MV-4-11 (cell line): Measurements from ENCODE around the gene CMBL.

Experiments used
- DNase-seq: peaks from one replicate; lab custom pipeline; 2025; lab: John Stamatoyannopoulos, UW

Gene CMBL

DNA sequence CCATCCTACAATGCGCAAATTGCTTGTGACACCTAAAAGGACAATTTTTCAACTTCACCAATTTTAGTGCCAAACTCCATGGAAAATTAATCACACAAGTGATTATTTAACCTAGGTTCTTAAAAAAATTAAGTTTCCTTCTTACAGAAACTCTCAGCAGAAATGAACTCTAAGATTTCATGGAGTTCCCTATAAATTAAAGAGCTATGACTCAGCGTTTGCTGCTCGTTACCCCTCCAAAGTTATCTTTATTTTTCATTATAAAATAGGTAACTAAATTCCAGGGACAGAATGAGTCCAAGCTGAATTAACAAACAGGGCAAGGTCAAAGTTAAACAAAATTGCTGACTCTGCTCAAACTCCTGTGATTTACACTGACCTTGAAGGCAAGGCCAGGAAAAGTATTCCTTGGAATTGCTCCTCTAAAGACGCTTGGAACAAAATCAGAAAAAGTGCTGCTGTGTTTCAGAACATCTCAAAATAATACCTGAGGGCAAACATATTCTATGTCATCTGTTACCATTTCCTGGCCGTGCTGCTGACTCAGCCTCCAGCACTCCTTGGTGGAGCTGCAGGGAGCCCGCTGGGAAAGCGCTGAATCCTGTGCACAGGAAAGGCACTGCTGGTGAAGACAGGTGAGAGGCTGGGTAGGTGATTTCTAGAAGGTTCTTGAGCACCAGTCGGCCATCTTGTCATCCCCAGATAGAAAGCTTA, 2.5 kb upstream of the CMBL start:
- no peak for DNase-seq

DNA sequence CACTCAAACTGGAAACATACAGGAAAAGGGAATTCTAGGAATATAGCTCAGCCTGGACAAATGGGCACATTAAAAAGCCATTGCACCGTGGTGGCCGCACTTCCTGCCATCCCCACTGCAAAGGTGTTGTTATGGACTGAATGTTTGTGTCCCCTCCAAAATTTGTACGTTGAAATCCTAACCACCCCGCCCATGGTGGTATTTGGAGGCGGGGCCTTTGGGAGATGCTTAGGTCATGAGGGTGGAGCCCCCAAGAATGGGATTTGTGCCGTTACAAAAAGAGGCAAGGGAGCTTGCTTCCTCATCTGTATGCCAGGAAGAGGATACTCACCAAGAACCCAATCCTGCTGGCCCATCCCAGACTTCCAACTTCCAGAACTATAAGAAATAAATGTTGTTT, 1.1 kb upstream of the CMBL start:
- DNase-seq, result no peak

DNA sequence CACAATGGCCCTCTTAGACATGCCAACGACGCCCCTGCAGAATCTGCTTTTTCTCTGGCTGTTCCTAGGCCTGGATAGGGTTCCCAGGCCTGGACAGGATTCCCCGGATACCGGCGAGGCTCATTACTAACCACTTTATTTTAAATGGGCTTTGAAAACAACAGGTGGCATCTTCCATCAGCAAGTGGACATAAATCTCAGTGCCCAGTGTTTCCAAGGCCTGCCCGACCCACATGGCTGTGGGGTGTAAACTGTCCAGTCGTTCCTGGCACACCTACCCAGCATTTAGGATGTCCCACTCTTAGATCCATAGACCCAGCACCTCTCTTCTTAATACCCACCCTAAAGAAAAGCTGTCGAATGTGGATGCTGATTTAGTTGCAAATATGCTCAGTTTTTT, 896 bp downstream of the CMBL start:
- no peak for DNase-seq

DNA sequence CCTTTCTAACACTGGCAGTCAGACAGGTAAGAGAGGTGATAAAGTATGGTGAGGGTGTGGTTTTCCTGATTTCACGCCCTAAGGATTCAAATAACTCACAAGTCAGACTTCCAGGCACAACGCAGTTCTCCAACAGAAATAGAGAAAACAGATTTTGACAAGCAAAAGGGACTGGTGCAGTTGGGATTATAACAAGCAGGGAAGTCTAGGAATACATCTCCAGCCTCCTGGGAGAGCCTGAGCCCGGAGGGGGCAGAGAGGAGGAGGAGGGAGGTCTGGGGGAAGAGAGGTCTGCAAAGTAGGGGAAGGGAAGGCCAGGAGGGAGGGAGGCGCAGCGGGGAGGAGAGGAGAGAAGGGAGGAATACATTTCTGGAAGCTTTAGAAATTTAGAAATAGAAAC, 1.6 kb downstream of the CMBL start:
- DNase-seq, result no peak

DNA sequence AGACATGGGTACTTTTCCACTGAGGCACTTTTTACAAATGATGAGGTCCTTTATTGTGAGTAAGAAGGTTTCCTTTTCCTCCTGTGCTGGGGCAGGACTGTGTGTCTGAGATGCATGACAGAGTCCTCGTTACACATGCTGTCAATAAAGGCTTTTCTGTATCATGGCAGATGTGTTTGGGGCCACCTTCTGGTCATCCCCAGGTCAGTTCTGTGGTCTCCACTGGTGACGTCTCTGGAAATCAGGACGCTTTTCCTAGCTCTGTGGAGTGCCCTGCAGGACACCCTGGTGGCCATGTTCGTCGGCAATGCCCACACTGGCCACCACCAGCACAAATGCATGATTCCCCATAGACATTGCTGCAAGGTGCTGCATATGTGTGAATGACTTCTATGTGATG, 2.8 kb downstream of the CMBL start:
- DNase-seq, result no peak

DNA sequence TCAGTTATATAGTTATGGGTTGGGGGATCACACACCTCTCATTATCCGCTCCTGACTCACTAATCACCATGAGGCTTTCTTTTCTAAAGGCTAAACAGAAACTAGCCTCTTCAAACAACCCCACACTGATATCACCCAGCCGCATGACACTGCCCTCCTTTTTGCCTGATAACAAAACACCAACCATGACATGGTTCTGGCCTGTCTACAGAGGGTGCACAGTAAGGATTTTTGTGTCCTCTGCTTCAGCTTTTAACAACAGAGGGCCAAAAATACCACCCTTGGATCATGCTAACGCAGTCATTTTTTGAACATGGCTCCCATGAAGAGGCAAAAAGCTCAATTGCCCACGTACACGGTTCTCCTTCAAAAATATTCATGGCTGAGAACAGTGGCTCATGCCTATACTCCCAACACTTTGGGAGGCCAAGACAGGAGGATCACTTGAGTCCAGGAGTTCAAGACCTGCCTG, 4.0 kb downstream of the CMBL start:
- DNase-seq, result no peak

DNA sequence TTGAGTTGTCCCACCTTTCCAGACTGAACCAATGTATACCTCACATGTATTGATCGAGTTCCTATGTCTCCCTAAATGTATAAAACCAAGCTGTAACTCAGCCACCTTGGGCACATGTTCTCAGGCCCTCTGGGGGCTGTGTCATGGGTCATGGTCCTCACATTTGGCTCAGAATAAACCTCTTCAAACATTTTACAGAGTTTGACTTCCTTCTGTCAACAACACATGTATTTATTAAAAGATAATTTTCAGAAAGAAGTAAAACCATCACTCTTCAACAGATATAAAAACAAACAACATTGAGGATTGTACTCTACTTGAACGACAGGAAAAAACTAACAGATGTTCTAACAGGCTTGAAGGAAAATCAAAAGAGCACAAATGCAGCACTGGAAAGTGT, 4.5 kb downstream of the CMBL start:
- DNase-seq, result no peak

DNA sequence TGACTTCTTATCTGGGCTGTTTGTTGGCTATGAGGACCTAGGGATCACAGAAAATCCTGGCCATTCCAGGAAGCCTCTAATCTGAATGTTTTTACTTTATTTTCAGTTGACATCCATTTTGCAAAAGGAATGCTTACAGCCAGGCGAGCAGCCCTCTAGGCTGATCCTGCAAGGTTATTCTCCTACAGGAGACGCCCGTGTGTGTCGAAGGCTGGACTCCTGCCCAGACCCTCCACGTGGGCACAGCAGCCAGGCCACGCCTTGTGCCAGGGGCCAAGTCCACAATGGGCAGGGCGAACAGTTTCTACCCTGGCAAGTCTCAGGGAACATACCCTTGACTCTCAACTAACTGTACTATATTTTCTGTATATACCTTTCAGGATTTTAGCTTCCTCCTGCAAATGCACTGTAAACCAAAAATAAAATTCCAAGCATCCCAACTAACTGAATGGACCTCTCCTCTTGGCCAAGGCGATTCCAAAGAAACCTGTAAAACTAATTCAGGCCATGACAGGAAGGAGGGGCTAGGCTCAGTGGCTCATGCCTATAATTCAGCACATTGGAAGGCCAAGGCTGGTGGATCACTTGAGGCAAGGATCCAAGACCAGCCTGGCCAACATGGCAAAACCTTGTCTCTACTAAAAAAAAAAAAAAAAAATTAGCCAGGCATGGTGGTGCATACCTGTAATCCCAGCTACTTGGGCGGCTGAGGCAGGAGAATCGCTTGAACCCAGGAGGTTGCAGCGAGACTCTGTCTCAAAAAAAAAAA, 5.7 kb downstream of the CMBL start:
- no peak for DNase-seq

DNA sequence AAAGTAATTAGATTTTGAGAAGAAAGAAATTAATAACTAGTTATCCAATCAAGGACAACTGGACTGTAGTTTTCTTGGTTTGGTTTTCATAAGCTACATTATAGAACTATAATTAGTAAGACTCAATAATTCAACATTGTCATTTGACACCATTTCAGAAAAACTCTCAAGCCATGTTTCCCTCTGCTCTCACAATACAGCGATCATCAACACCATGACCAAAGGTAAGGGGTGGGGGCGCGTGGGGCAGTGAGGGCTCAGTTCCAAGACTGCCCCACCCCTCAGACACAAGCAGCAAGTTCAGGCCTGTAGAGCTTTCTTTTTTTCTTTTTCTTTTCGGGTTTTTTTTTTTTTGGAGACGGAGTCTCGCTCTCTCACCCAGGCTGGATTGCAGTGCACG, 6.4 kb downstream of the CMBL start:
- DNase-seq, result no peak

DNA sequence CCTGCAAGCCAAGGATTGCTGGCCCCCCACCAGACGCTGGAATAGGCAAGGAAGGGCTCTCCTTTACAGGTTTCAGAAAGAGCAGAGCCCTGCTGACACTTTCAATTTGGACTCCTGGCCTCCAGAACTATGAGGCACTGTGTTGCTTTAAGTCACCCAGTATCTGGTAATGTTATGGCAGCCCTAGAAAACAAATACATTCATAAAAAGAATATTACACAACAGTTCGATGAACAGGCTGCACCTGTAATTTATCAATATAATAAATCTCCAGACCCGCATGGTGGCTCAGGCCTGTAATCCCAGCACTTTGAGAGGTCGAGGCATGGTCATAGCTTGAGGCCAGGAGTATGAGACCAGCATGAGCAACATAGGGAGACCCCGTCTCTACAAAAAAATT, 7.5 kb downstream of the CMBL start:
- DNase-seq, result no peak

DNA sequence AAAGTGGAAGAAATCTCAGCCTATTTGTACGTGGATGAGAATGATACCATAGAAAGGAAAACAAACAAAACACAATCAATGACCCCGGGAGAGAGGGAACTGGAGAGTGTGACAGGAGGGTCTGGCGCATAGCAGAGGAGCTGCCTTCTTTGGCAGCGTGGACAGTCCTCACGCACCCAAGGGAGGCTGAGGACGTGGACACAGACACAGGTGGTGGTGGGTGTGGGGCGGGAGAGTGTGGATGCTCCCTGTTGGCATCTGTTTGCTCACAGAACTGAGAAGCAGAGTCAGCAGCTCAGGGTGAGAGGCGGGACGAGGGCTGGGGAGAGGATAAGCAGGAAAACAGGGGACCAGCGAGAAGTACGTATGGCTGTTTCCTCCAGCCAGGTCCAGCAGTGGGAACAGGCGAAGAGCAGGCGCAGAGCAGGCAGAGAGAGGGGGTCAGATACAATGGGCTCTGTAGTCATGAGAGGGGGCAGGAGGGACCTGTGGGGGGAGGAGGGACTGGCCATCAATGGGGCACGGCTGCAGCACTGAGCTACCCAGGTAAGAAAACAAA, 10.0 kb downstream of the CMBL start:
- no peak for DNase-seq

DNA sequence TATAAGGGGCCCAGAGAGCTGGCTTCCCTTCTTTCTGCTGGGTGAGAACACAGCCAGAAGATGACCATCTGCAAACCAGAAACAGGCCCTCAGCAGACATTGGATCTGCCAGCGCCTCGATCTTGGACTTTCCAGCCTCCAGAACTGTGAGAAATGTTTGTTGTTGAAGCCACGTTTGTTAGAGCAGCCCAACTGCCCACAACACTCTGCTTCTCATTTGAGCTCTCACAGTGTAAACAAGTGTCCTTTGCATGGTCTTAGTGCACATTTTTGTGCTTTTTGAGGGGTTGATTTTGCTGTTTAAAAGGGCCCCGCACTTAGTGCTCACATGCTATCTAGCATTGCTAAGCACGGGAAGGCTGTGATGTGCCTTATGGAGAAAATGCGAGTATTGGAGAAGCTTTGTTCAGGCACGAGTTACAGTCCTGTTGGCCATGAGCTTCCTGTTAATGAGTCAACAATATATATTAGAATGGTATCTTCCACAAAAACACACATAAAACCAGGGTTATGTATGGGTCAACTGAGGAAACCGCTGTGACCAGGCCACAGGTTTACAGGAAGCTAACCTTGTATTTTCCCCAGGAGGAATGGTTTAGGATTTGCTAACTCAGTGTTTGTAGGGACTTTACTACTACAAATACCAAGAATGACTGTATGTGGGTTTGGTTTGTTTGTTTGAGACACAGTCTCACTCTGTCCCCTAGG, 11.9 kb downstream of the CMBL start:
- no peak for DNase-seq

DNA sequence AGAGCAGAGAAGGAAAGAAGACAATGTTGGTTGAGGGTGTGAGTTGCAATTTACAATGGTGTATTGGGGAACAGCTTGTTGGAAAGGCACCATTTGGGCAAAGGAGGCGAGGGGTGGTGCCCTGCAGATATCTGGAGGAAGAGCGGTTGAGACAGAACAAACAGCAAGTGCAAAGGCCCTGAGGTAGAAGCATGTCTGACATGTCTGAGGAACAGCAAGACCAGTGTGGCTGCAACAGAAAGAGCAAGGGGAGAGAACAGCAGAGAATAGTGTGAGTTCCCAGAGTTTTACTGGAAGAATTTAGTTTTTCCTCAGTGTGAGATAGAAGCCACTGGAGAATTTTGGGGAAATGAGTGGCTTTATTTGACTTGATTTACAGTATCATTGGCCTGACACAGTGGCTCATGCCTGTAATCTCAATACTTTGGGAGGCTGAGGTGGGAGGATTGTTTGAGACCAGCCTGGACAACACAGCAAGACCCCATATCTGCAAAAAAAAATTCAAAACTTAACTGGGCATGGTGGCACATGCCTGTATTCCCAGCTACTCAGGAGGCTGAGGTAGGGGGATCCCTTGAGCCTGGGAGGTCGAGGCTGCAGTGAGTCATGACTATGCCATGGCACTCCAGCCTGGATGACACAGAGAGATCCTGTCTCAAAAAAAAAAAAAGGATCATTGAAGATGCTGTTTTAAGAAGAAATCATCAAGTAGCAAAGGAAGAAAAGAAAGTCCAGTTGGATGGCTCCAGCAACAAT, 13.6 kb downstream of the CMBL start:
- no peak for DNase-seq

DNA sequence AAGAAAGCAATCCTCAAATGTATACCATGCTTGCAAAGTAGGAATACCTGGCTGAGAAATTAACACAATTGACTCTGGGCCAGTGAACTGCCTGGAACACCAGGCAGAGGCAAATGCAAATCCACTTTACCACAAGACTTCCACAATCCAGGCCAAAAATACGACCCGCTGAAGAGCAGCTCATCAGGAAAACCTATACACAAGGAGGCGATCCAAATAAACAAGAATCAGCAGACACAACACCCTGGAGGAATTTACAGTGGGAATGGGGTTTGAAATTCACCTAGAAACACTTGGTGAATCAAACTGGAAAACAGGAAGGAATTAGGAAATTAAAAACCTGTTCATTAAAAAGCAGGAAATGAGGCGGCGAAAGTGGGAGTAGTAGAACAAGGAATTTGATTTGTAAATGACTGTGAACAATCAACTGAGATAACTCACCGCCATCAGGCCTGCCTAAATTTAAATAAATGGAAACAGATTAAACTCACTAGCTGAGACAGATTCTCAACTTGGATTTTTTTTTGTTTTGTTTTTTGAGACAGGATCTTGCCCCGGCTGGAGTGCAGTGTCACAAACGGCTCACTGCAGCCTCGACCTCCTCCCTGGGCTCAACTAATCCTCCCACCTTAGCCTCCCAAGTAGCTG, 15.9 kb downstream of the CMBL start:
- no peak for DNase-seq

DNA sequence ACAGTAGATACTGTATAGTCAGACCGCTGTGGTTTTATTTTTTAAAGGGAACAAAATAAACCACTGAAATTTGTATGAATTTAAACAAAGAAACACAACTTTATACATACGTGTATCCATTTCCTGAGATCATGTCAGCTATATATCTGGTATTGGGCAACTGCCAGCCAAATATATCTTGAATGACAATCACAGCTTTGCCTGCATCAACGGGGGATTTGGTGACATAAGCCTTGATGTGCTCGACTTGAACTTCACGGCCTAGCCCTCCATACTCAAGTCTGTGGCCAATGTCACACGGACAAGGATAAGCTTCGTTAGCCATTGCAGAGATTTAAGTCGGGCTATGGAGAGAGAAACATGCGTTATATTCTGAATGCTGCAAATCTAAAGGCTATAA, 17.3 kb downstream of the CMBL start:
- no peak for DNase-seq

DNA sequence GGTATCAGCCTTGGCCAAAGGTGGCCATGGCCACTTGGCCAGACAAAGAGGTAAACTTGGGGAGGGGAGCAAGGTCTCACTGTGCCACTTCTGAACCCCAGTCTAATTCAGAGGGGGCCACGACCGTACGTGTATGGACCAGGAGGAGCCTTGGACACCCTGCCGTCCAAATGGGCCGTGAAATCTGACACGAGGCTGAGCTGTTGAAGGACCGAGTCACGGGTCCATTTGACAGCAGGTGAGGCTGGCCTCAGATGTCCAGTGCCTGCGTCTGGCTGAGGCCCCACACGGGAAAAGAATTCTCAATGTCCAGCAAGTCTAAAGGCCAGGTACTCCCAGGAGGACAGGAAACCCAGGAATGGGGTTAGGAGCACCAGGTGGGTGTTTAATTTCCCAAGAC, 17.7 kb downstream of the CMBL start:
- DNase-seq, result no peak

DNA sequence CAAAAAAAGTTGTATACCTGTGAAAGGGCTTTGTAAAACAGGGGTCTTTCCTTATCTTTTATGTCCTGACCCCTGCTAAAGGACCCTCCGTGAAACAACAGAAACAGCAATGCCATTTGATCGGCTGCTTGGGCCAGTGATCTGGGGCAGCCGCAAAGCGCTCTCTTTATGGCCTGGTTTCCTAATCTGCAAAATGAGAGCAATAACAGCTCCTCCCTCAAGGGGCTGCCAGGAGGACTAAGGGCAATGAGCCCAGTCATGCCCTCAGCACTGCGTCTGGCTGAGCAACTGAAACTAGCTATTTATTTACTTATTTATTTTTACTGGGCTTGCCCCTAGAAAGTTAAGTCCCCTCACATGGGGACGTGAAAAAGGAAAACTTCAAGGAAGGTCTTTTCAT, 18.3 kb downstream of the CMBL start:
- DNase-seq, result peak; percentile 50

DNA sequence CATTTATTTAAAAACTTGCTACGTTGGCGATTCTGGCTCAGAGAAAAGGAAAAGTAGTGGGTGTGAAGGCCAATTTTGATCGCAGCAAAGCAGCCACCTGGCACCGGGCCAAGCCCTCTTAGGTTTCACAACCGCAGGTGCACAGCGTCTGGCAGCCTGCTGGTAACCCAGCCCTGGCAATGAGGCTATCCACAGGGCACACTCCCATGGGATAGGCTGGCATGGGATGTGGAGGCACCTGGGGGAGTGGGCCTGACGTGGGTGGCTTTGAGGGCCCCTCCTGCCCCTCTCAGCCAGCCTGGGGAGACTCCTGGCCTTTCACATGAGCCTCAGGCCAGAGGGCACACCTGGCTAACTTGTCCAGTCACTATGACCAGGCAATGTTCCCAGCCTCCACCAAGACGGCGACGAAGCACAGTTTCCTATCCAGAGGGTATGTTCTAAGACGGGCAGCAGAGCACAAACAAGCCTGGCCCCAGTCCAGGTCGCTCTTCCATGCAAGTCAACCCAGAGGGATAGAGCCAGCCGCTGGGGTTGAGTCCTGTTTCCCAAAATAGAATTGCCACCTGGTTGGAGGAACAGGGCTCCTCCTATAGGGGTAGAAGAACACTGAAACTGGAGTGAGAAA, 19.0 kb downstream of the CMBL start:
- DNase-seq, result no peak

DNA sequence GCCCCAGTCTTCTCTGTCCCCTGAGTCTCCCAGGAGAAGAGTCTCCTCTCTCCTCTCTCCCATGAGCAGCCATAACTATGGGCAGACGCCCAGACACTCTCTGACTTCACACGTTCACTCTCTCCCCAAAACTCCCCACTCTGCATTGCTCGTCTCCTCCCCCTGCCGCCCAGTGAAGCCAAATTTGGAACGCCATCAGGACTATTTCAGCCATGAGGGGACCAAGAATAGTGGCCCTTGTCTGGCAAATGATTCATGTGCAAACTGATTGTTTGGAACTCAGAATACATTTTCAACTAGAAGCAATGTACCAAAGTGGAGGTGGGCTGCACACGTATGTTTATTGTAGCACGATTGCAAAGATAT, 20.9 kb downstream of the CMBL start:
- DNase-seq, result no peak

DNA sequence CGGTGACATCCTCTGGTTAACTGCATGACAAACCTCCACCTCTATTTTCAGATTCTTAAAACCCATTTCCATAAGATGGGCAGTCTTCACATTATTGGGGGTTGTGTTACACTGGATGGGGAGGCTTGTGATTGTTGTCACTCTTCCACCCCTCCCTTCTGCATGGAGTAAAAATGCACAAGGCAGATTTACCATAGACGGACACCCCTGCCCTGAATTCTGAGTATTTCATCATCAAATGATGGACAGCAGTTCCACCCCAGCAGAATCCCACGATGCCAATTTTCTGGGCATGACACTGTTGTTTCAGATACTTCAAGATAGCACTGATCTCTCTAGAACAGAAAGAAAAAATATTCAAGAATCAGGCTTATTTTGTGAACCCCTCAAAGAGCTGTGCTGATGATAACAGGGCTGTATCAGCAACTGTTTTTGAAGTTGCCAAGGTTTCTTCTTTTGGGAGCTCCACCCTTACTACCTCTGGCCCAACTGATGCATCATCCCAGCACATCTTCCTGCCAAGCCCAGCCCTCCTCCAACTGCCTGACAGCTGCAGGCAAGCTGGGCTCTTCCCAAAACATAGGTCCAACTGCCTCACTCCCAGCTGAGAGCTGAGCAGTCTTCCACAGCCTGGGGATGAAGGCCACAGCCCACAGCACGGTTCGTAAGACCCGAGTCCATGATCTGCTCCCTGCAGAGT, 21.4 kb downstream of the CMBL start:
- no peak for DNase-seq

DNA sequence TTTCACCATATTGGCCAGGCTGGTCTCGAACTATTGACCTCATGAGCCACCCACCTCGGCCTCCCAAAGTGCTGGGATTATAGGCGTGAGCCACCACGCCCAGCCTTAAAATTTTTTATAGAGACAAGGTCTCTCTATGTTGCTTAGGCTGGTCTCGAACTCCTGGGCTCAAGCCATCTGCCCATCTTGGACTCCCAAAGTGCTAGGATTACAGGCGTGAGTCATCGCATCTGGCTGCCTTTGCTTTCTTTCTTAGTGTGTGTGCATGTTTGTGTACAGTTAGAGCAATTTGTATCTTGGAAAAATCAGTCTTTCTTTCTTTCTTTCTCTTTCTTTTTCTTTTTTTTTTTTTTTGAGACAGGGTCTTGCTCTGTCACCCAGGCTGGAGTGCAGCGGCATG, 22.3 kb downstream of the CMBL start:
- peak; percentile 19 for DNase-seq
